HepG2 (cell line): ENCODE measurements around the gene MB. TPM values are rescaled to one million over a fixed set of nuclear protein-coding genes. Genes with fewer than 3 reads are reported as not detected.

ENCODE experiments used
- ATAC-seq: fragments of 200-7000 bp; cut with Tn5 transposase; 3 replicates; pipeline ENCODE4 v1.9.1; 2020; ENCODE audit warnings: mild to moderate bottlenecking, moderate library complexity
- BruUV-seq: library from RNA; stranded (reverse); fragments of 400-500 nt; replicated peaks from 2 replicates; lab custom pipeline; 2021; lab: Mats Ljungman, UMichigan
- CTCF ChIA-PET: fragments of 300-600 bp; formaldehyde crosslinking; extraction: SDS; loops from one replicate; lab custom pipeline; 2021; ENCODE audit warnings: low total read pairs, inconsistent platforms, low intra/inter-chr PET ratio; lab: Yijun Ruan, JAX
- POLR2A ChIA-PET: fragments of 350-600 bp; sonication (Branson Sonifier 250); formaldehyde crosslinking; loops from one replicate; lab custom pipeline; 2020; ENCODE audit warnings: antibody characterized with exemption, inconsistent platforms; lab: Yijun Ruan, JAX
- DNase-seq: peaks from one replicate; pipeline ENCODE4 v3.0.0-alpha.2; 2015; ENCODE audit warnings: low spot score
- FAIRE-seq: peaks from 3 replicates; lab custom pipeline; 2011; peaks lifted over from hg19 to GRCh38; lab: Jason Lieb, UNC
- H2AFZ ChIP-seq: one replicate; pipeline ENCODE4 v1.6.1; 2011; ENCODE audit warnings: low read length, inconsistent platforms
- H3K27ac ChIP-seq: fragments of 300-600 bp; 3 replicates; pipeline ENCODE4 v1.8.0; 2011; ENCODE audit warnings: mixed run types, mild to moderate bottlenecking, mixed read lengths, low read length, inconsistent platforms; ENCODE audit not compliant: insufficient read depth; ENCODE audit errors: extremely low read length
- H3K27me3 ChIP-seq, 2 experiments: fragments of 200-600 bp in 1 of 2; 2 replicates in 1 of 2; 3 replicates in 1 of 2; pipeline versions ENCODE4 v1.6.0 to v1.8.0; 2011; ENCODE audit warnings: low read length in 2 of 2, mild to moderate bottlenecking in 2 of 2, moderate library complexity in 2 of 2, inconsistent platforms in 1 of 2; ENCODE audit not compliant: insufficient read depth in 2 of 2, control insufficient read depth in 1 of 2
- H3K36me3 ChIP-seq, 2 experiments: fragments of 200-600 bp in 1 of 2; replicated peaks in 1 of 2; 2 replicates in 1 of 2; 3 replicates in 1 of 2; pipeline versions ENCODE4 v1.5.1 to v1.8.0; 2011; ENCODE audit warnings: low read length in 2 of 2, inconsistent platforms in 1 of 2; ENCODE audit not compliant: insufficient read depth in 2 of 2, control insufficient read depth in 1 of 2
- H3K4me1 ChIP-seq: 2 replicates; pipeline ENCODE4 v1.5.1; 2012; ENCODE audit warnings: low read length, inconsistent platforms; ENCODE audit not compliant: insufficient read depth
- H3K4me2 ChIP-seq: 2 replicates; pipeline ENCODE4 v1.6.0; 2011; ENCODE audit warnings: low read depth, low read length, inconsistent platforms
- H3K4me3 ChIP-seq, 3 experiments: fragments of 200-600 bp in 1 of 3; sonication (generic), shearing (Covaris generic) in 1 of 3; replicated peaks in 1 of 3; 2 replicates each; pipeline ENCODE4 v1.5.1; 2011 to 2016; ENCODE audit warnings: low read length in 3 of 3, inconsistent platforms in 2 of 3, low read depth in 2 of 3, mild to moderate bottlenecking in 2 of 3, control low read depth in 1 of 3, mixed read lengths in 1 of 3; ENCODE audit not compliant: insufficient read depth in 1 of 3
- H3K79me2 ChIP-seq: one replicate; pipeline ENCODE4 v1.6.1; 2011; ENCODE audit warnings: low read length, inconsistent platforms; ENCODE audit not compliant: insufficient read depth
- H3K9ac ChIP-seq: 2 replicates; pipeline ENCODE4 v1.6.0; 2011; ENCODE audit warnings: mild to moderate bottlenecking, low read depth, low read length, inconsistent platforms; ENCODE audit not compliant: insufficient read depth
- H3K9me3 ChIP-seq: 2 replicates; pipeline ENCODE4 v1.5.1; 2012; ENCODE audit warnings: mild to moderate bottlenecking, low read length
- H4K20me1 ChIP-seq: 2 replicates; pipeline ENCODE4 v1.6.0; 2011; ENCODE audit warnings: inconsistent platforms, mild to moderate bottlenecking, low read length, moderate library complexity; ENCODE audit not compliant: insufficient read depth
- CREB1 ChIP-seq, 2 experiments: fragments of 450-650 bp in 1 of 2; IDR thresholded peaks; 2 replicates each; pipeline ENCODE4 v1.6.1; 2016 to 2017; ENCODE audit warnings: control low read depth in 1 of 2, mild to moderate bottlenecking in 1 of 2, missing compliant biosample characterization in 1 of 2, missing genetic modification characterization in 1 of 2
- ERF ChIP-seq: IDR thresholded peaks from 2 replicates; pipeline ENCODE4 v1.6.1; 2018; ENCODE audit warnings: missing biosample characterization, missing genetic modification reagents
- JUNB ChIP-seq: sonication (generic); formaldehyde crosslinking; IDR thresholded peaks from 2 replicates; pipeline ENCODE4 v1.8.0; 2022; ENCODE audit warnings: missing genetic modification reagents, mild to moderate bottlenecking, borderline replicate concordance
- NFATC3 ChIP-seq: sonication (generic); formaldehyde crosslinking; IDR thresholded peaks from 2 replicates; pipeline ENCODE4 v1.5.1; 2020; ENCODE audit warnings: mild to moderate bottlenecking, missing genetic modification reagents
- NFE2L2 ChIP-seq: fragments of 150-350 bp; IDR thresholded peaks from 2 replicates; pipeline ENCODE4 v1.6.1; 2014; ENCODE audit warnings: low read length
- POLR2A ChIP-seq, 2 experiments: IDR thresholded peaks; 2 replicates each; pipeline ENCODE4 v1.6.1; 2011; ENCODE audit warnings: low read depth in 2 of 2, low read length in 2 of 2, mild to moderate bottlenecking in 1 of 2, moderate library complexity in 1 of 2; ENCODE audit not compliant: insufficient read depth in 1 of 2
- SNRNP70 ChIP-seq: fragments of 200-400 bp; formaldehyde crosslinking; IDR thresholded peaks from 2 replicates; pipeline ENCODE4 v1.6.1; 2017; ENCODE audit warnings: mild to moderate bottlenecking, low read depth, low read length, moderate library complexity
- TBL1XR1 ChIP-seq: fragments of 150-350 bp; IDR thresholded peaks from 2 replicates; pipeline ENCODE4 v1.6.1; 2014; ENCODE audit warnings: borderline replicate concordance, low read length; ENCODE audit not compliant: partially characterized antibody
- whole genome bisulfite sequencing: methylation state at CpG from one replicate; pipeline ENCODE4 v1.1.6; 2017; ENCODE audit warnings: low lambda C conversion rate; 5-methylcytosine and 5-hydroxymethylcytosine counted together
- in situ Hi-C: cut with HindIII; loops from 2 replicates; pipeline ENCODE4 v1.10.0; 2017; ENCODE audit warnings: low pct_unique_long_range_greater_than_20kb; ENCODE audit not compliant: extremely low pct_ligation_motif_present
- intact Hi-C: fragments of 100-400 bp; cut with micrococcal nuclease; formaldehyde crosslinking; loops from one replicate; pipeline ENCODE4 v1.10.0; 2022; ENCODE audit not compliant: unreplicated experiment
- polyA plus RNA-seq, 8 experiments: library from polyadenylated mRNA; depleted of rRNA in 3 of 8; stranded (reverse) in 7 of 8; unstranded in 1 of 8; fragments of >200 nt; fragmentation: Illumina TruSeq in 4 of 8; extraction: Trizol in 4 of 8; gene quantifications; 2 replicates each; pipeline versions ENCODE4 v1.2.1 to v1.2.3, GENCODE V29; 2011 to 2016; ENCODE audit warnings: low read depth in 4 of 8, missing spikeins in 1 of 8, mixed read lengths in 1 of 8; ENCODE audit not compliant: insufficient read depth in 1 of 8
- total RNA-seq, 5 experiments: library from RNA; depleted of rRNA; stranded (reverse); fragments of >200 nt; fragmentation: Illumina TruSeq; extraction: Trizol; gene quantifications; 2 replicates each; pipeline ENCODE4 v1.2.3, GENCODE V29; 2016; ENCODE audit warnings: low read depth in 1 of 5
- TF ChIP-seq, protein P1 (sequence below): sonication (generic); formaldehyde crosslinking; IDR thresholded peaks from 2 replicates; pipeline ENCODE4 v1.4.0; 2020; ENCODE audit warnings: missing genetic modification reagents
- TF ChIP-seq, protein P2 (sequence below): sonication (generic); formaldehyde crosslinking; IDR thresholded peaks from 2 replicates; pipeline ENCODE4 v1.5.0; 2020; ENCODE audit warnings: mild to moderate bottlenecking, missing genetic modification reagents, borderline replicate concordance

MB gene
- total and polyA plus RNA-seq, 2 of the 13 experiments (the other 11 are each of a cell fraction or from before 2014, with no cell fraction given) = 0.07 TPM; not detected in 1

DNA sequence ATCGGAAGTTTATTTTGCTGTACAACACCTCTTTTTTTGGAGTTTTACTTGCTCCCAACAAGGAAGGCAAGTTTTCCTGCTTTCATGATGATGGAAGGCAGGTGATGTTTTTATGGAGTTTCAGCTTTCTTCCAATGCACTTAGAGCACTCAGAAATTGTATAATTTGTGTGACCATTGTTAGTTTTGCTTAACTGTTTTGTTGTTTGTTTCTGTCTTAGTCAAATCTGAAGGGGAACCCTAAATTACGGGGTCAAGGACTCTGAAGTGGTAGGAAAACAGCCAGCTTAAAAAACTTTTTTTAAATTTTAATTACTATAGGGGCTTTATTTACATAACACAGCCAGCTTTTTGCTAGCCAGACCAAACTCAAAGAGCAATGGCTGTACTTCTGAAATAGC is 45.8 kb upstream of the MB start:
- H3K9me3 ChIP-seq = peaks cover 20% of the 10 kb centered on the region
- H3K27ac ChIP-seq = peak overlapping the region; percentile 19
- no TSS peak for BruUV-seq
- no peak overlapping the region for H3K4me3 ChIP-seq
- ATAC-seq (no peak), FAIRE-seq (no peak), DNase-seq (no peak)
- WGBS = 85% methylated on average over 2 of the region's 2 CpGs
- intact Hi-C loops (no loop called here), in situ Hi-C loops (no loop called here)
- H3K9ac ChIP-seq = no peak overlapping the region
- ChIA-PET CTCF (no interaction called here), POLR2A (interaction anchor here (3.1 kb wide), 1 partner anchor 15 kb away, joined by 12 read pairs; the partner anchor contains the start of gene APOL6)
- H3K79me2 ChIP-seq = no peaks in the 10 kb centered on the region
- H3K4me2 ChIP-seq = no peak overlapping the region
- TF ChIP-seq ERF (CRISPR knock-in tag) = no peak
- TF ChIP-seq TBL1XR1 = no peak
- no peak for TF ChIP-seq JUNB (CRISPR knock-in tag)
- TF ChIP-seq CREB1 (IDR thresholded peaks at IDR 0.05) = no peak
- no peak for TF ChIP-seq CREB1 (CRISPR knock-in tag; IDR thresholded peaks at IDR 0.05)
- no peak for TF ChIP-seq SNRNP70
- TF ChIP-seq, protein P1, sequence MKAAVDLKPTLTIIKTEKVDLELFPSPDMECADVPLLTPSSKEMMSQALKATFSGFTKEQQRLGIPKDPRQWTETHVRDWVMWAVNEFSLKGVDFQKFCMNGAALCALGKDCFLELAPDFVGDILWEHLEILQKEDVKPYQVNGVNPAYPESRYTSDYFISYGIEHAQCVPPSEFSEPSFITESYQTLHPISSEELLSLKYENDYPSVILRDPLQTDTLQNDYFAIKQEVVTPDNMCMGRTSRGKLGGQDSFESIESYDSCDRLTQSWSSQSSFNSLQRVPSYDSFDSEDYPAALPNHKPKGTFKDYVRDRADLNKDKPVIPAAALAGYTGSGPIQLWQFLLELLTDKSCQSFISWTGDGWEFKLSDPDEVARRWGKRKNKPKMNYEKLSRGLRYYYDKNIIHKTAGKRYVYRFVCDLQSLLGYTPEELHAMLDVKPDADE = no peak
- H3K27me3 ChIP-seq = no peaks in the 10 kb centered on the region
- H3K4me1 ChIP-seq = peaks cover 32% of the 10 kb centered on the region
- H4K20me1 ChIP-seq = no peaks in the 10 kb centered on the region
- peaks cover 7 to 17% of the 10 kb centered on the region in 2 experiments; a peak in 4 of 5 replicates for H3K36me3 ChIP-seq
- no peak overlapping the region for H2AFZ ChIP-seq

DNA sequence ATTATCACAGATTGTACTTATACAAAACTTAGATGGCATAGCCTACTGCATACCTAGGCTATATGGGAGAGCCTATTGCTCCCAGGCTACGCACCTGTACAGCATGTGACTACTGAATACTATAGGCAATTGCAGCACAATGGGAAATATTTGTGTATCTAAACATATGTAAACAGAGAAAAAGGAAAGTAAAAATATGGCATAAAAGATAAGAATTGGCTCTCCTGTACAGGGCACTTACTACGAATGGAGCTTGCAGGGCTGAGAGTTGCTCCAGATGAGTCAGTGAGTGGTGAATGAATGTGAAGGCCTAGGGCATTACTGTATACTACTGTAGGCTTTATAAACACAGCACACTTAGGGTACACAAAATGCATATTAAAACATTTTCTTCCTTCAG is 44.3 kb upstream of the MB start:
- no peak for FAIRE-seq
- ChIA-PET POLR2A (interaction anchor here (3.1 kb wide), 1 partner anchor 13 kb away, joined by 12 read pairs; the partner anchor contains the start of gene APOL6), CTCF (no interaction called here)

More for the DNA sequence above, 44.3 kb upstream of the MB start:
- Histone ChIP-seq H3K4me3 (no peak overlapping the region), H3K27me3 (no peaks in the 10 kb centered on the region), H3K36me3 (peaks cover 7 to 31% of the 10 kb centered on the region in 2 experiments), H3K4me1 (peaks cover 32% of the 10 kb centered on the region), H4K20me1 (no peaks in the 10 kb centered on the region), H3K9me3 (peaks cover 13% of the 10 kb centered on the region), H3K9ac (no peak overlapping the region), H3K79me2 (no peaks in the 10 kb centered on the region), H3K27ac (no peak overlapping the region), H3K4me2 (no peak overlapping the region), H2AFZ (no peak overlapping the region)
- no TSS peak for BruUV-seq
- in situ Hi-C loops = no loop called here
- TF ChIP-seq POLR2A (IDR thresholded peaks at IDR 0.05; ENCODE audit: insufficient read depth in 1 of 2, low read depth in 2 of 2, low read length in 2 of 2) (no peak), NFATC3 (CRISPR knock-in tag) (no peak), NFE2L2 (no peak)
- TF ChIP-seq, protein P2, sequence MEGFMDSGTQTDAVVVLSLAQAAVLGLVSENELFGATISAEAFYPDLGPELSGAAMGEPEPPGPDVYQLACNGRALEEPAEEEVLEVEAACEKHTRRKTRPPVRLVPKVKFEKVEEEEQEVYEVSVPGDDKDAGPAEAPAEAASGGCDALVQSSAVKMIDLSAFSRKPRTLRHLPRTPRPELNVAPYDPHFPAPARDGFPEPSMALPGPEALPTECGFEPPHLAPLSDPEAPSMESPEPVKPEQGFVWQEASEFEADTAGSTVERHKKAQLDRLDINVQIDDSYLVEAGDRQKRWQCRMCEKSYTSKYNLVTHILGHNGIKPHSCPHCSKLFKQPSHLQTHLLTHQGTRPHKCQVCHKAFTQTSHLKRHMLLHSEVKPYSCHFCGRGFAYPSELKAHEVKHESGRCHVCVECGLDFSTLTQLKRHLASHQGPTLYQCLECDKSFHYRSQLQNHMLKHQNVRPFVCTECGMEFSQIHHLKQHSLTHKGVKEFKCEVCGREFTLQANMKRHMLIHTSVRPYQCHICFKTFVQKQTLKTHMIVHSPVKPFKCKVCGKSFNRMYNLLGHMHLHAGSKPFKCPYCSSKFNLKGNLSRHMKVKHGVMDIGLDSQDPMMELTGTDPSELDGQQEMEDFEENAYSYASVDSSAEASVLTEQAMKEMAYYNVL (CRISPR knock-in tag) = no peak
- intact Hi-C loops = no loop called here
- DNase-seq = no peak
- ATAC-seq = no peak
- 90% methylated on average over 2 of the region's 2 CpGs for WGBS
